NCI-H2227 (cell line): ENCODE measurements around the gene RSPO3.

ENCODE experiments used
- DNase-seq: peaks from one replicate; lab custom pipeline; 2025; ENCODE audit not compliant: unreplicated experiment; lab: John Stamatoyannopoulos, UW

Gene RSPO3

DNA sequence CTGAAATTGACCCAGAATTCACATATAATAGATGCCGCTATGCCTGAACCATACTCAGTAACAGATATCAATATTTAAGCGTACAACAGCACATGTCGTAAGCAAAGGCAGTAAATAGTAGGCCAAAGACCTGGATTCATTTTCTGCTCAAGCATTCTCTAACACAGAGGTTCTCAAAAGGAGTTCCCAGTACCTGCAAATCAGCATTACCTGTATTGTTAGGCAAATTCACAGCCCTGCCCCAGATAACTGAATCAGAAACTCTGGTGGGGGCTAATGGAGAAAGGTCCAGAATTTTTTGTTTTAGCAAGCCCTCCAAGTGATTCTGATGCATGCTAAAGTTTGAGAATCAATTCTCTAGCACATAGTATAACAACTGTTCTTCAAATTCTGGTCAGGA, 36.0 kb downstream of the RSPO3 start:
- no peak for DNase-seq

DNA sequence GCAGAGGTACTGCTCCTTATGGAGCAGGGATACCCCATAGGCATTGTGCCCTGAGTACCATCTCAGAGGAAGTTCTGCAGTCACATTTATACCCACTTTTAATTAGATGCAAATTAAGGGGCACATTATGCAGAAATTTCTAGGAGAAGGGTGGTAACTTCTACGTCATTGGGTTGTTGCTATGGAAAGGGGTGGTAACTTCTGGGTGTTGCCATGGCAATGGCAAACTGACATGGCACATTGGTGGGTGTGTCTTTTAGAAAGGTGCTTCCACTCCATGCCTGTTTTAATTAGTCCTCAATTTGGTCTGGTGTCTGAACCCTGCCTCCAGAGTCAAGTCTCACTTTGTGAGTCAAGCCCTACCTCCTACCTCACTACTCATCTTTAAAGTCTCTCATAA, 42.0 kb downstream of the RSPO3 start:
- DNase-seq, result no peak

- no peak for DNase-seq
Measured at GRCh38 chr6:127162836-127163235, 44.4 kb downstream of the RSPO3 start.

GRCh38 chr6:127164036-127164435, 45.6 kb downstream of the RSPO3 start:
- DNase-seq, result no peak

DNA sequence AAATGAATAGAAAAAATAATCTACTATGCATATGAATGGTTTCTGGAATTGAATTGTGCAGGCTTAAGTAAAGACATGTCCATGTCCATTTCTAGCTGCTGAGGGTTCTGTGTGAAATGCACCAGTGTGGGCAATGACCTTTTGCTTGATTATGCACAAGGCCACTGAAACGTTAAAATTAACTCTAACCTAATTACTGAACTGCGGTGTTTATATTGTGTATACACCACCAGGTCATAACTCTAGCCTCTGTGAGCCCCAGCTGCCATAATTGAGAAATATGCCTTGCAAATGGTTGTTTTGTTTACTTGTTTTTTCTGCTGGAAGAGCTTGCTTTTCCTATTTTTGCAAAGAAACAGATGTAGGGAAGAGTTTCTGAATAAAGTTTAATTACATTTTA, 46.1 kb downstream of the RSPO3 start:
- no peak for DNase-seq

DNA sequence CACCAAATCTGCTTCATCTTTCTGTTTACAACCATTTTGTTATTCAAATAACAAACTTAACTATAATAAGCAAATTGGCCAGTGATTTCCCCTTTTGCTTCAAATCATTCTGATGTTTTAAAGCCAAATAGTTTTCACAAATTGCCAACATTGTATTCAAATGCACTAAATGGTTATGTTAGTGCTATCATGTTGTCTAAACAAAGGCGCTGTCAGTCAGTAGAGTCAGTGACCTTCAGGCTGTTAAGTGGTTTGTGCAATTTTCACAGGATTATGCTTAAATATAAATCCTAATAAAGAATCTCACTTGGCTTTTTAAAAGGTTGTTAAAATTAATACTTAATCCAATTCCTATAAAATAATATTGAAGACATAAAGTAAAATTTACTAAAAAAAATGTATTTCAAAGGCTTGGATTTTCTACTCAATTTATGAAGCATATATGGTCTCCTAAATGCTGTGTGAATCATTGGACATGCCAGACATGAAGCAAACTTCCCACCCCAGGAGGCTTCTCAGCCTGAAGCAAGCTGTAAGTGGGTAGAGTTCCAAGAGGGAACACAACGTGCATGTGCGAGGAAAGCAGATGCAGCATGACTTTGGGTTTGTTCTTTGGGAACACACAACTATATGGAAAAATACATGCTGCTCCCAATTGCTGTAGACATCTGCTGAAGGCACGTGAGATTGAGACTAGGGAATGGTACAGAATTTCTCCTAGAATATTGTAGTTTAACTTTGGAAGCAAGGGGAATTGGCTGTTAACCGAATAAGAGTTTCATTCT, 54.9 kb downstream of the RSPO3 start:
- no peak for DNase-seq

DNA sequence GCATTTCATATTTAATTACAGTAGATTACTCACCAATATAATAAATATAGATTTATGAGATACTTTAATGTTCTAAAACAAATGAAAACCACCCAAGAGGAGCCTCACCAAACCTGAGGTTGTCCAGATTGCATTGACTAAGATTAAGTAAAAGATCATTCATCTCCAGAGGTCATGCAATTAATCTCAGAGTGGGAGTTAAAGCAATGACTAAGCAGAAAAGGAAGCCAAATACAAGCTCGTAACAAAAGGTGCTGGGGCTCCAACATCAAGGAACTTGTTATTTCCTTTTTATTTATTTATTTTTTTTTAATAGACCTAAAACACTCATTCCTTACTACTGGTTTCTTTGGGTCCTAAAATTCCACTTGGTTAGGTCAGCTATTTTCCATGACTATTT, 57.7 kb downstream of the RSPO3 start:
- DNase-seq, result no peak

DNA sequence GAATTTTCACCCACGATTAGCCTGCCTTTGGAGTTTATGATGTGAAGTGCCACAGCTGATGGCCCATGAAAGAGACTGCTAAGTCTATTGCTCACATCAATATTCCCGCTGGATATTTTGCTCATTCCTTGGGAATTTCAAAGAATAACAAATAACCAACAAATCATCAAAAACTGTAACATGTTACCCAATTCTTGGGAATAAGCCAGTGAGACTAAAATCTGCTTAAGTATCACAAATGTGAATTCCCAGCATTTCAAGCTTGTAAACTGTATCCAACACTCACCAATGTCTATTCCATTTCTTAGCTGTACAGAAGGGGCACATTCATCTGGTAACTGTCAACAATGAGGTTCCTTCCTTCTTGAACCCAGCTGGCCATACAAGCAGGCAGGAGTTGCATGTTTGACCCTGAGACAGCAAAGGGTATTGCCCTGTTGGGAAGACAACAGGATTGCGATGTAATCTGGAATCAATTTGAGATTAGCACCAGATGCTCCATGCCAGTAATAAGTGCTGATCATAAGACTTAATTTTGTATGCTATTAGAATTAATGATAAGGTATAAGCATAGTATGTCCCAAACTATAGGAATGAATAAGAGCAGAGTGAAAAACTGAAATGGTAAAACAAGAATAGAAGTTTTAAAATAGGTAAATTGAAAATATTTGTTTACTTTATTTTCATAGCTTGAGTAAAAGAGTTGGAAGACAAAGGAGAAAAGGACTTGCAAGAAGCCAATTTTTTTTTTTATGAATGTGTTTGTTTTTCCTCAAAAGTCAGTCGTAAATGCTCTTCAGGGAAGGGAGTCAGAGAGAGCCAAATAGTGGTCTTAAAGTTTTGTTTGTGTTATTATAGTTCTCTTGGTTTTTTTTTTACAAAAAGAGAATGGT, 58.8 kb downstream of the RSPO3 start:
- DNase-seq, result no peak

DNA sequence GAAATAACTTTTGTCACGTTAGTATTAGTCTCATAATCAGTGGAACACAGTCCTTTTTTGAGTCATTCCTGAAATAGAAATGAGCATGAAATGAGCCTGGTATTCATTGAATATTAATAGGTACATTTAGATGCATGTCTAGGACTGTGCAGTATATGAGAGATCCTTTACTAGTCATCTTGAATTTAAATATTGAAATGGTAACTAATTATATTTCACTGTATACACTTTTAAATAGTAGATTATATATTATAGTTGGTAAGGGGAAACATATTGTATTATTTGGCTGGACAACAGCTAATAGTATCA, 59.4 kb downstream of the RSPO3 start:
- DNase-seq, result no peak

- DNase-seq, result no peak
Measured at GRCh38 chr6:127178746-127179145, 60.3 kb downstream of the RSPO3 start.

DNA sequence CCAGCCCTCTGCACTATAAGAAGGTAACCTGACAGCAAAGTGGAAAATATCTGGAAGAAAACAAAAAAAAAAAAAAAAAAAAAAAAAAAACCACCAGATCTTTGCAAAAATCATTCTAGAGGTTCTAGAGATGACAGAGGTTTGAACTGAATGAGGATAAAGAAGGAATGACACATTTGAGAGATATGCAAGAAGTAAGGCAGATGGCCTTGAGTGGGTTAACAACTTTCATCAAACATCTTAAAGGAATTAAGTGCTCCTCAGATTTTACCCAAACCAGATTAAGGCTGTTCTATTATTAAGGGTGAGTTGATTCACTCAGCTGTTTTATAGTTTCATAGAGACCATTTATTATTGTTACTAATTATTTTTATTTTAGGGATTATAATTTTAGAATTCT, 62.0 kb downstream of the RSPO3 start:
- DNase-seq, result no peak

DNA sequence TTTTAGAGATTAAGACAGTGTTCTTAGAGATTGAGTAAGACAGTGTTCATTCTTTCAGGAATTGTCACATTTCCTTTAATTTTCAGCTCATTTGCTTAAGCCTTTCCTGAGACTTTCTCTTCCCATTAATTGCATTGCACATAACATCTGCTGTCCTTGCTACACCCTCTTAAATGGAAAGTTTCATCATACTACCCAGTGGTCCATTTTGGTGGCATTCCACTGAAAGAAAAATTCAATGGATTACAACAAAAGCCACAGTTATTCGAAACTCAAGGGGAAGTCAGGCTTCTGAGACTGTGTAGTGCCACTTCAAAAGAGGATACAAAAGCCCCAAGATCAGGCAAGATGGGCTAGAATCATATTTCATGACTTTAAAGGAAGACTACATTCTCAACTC, 64.0 kb downstream of the RSPO3 start:
- no peak for DNase-seq

DNA sequence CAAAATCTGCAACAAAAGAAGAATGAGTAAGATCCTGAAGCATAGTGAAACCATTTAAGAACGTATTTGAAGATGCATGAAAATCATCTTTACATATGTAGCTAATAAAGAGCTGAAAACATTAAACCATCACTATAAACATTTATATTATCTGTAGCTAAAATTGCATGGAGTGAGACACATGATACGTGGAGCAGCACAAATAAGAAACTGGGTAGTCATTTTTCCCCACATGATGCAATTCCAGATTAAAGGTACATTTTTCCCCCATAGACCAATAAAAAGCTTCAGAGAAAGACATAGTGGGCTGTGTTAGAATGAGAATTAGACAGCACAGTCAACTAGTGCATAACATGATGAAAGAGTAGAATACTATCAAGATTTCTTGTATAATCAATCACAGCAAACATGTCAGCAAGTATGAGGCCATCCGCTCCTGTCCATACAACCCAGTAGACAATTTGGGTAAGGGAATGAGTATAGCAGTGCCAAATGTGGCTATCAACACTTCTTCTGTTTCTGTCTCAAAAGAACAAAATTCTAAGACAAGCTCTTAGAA, 67.0 kb downstream of the RSPO3 start:
- DNase-seq, result no peak

GRCh38 chr6:127186889-127187288, 68.4 kb downstream of the RSPO3 start:
- DNase-seq, result no peak

GRCh38 chr6:127188744-127189143, 70.3 kb downstream of the RSPO3 start:
- DNase-seq, result no peak

DNA sequence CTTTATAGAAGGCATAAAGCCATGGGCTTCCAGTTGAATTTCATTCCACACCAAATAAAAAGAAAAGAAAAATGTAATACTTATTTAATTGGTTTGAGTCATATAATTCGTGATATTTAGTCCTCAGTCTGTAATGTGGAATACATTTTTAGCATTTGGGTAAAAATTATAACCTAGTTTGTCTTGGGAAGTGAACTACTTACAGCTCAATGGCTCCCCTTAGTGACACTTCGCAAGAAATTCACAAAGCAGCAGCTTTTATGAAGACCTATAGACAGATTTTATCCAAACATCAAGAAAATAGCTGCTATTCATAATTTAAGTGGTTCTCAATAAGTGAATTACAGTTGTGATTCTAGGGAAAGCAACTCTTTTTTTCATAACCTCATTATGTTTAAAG, 72.1 kb downstream of the RSPO3 start:
- peak; percentile 2 for DNase-seq

DNA sequence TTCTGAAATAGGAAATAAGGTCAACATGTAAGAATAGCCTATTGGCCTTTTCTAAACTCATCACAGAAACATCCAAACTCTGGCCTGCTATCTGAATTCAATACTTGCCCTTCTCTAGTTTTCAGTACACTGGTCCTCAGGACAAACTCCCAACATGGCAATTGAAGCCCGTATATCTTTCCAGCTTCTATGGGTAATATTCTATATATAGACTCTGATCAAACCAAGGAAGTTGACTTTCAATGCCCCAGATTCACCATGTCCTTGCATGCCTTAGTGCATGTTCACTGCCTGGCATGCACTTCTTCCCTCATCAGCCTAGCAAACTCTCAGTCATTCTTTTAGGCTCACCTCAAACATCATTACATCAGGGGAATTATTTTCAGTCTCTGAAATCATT, 73.2 kb downstream of the RSPO3 start:
- no peak for DNase-seq

DNA sequence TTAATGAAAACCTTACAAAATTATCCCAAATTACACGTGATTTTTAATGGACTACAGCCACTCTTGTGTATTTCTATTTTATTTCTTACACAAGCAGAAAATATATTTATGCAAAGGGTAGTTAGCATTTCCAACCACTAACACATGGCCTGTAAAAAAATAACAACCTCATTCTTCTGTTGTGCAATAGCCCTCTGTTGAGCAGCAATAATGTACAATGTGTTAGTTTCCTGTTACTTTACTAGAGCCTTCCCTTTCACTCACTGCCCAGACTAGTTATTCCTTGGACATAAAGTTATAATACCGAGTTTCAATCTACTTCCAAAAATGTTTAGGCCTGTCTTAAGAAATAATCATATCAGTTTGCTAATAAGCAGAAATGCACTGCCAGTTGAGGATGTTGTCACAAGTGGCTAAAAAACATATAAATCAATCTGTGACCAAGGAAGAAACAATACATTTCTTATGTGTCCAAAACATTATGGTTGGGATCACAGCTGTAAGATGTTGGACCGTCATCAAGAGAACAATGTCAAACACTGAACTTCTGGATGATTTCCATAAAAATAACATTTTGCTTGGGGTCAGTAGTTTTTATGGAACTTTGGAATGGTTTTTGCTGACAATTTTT, 74.6 kb downstream of the RSPO3 start:
- no peak for DNase-seq

GRCh38 chr6:127195833-127196232, 77.4 kb downstream of the RSPO3 start:
- no peak for DNase-seq

DNA sequence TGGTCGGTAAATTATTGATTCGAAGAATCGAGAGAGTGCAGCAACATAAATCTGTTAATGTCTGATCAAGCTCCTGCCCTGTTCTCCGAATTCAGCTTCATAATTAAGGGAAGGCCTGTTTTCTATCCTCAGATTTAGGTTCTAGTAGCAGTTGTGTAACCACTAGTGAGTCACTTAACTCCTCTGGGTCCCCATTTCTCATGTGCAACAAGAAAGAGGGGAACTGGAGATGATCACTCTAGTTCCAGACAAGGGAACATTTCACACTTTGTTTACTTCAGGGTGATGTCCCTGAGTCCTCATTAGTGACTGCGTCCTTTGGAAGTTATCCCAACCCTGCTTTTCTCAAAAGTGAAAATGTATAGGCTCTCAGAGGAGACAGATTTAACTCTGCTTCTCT, 80.1 kb downstream of the RSPO3 start:
- no peak for DNase-seq

DNA sequence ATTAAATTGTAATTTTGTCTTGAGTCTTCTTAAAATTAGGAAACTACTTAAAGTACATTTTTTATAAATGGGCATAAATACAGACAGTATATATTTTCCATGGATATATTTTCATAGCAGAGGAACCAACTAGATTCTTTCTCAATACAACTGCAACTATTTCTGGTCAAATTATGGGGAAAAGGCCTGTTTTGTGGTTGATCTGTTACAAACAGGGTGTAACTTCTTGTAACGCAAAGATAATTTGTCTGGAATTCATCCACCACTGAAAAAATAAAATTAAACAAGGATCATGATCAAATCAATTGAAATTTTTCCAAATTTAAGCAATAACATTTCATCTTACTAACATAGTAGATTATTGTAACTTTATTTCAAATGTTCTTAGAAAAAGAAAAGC, 81.0 kb downstream of the RSPO3 start:
- no peak for DNase-seq

GRCh38 chr6:127200114-127200513, 81.6 kb downstream of the RSPO3 start:
- no peak for DNase-seq
